Neural progenitor cell (in vitro differentiated cells): ENCODE results near the gene SLC7A5. TPM values are rescaled to one million over a fixed set of nuclear protein-coding genes. Genes with fewer than 3 reads are reported as not detected.
"Not testable (repeated sequence)": the region's sequence is repeated elsewhere in the genome, so short reads cannot be mapped to it uniquely, and the experiment has no call there.

Experiments
- DNase-seq: peaks from one replicate; pipeline ENCODE4 v3.0.0-alpha.2; 2016; ENCODE audit warnings: low spot score
- H2AFZ ChIP-seq: fragments of 200-600 bp; sonication (generic); replicated peaks from 2 replicates; pipeline ENCODE4 v1.6.1; 2016; ENCODE audit warnings: antibody characterized with exemption
- H3F3A ChIP-seq: fragments of 200-600 bp; sonication (generic); 2 replicates; pipeline ENCODE4 v1.6.1; 2016; ENCODE audit warnings: antibody characterized with exemption, low read depth
- H3K27ac ChIP-seq: fragments of 200-600 bp; sonication (generic); 2 replicates; pipeline ENCODE4 v1.5.1; 2016; ENCODE audit warnings: mild to moderate bottlenecking
- H3K27me3 ChIP-seq: fragments of 200-600 bp; sonication (generic); 2 replicates; pipeline ENCODE4 v1.6.1; 2016; ENCODE audit warnings: mild to moderate bottlenecking, moderate library complexity
- H3K36me3 ChIP-seq: fragments of 200-600 bp; sonication (generic); 2 replicates; pipeline ENCODE4 v1.5.1; 2016
- H3K4me1 ChIP-seq: fragments of 200-600 bp; sonication (generic); 2 replicates; pipeline ENCODE4 v1.6.1; 2016; ENCODE audit warnings: mixed run types
- H3K4me2 ChIP-seq: fragments of 200-600 bp; sonication (generic); 2 replicates; pipeline ENCODE4 v1.6.1; 2016
- H3K4me3 ChIP-seq: fragments of 200-600 bp; sonication (generic); 2 replicates; pipeline ENCODE4 v1.5.1; 2016
- H3K79me2 ChIP-seq: fragments of 200-600 bp; sonication (generic); 2 replicates; pipeline ENCODE4 v1.6.1; 2016; ENCODE audit warnings: low read depth
- H3K9ac ChIP-seq: fragments of 200-600 bp; sonication (generic); 2 replicates; pipeline ENCODE4 v1.6.1; 2016
- H3K9me3 ChIP-seq: fragments of 200-600 bp; sonication (generic); 2 replicates; pipeline ENCODE4 v1.5.1; 2016; ENCODE audit warnings: low read depth
- H4K20me1 ChIP-seq: fragments of 200-600 bp; sonication (generic); 2 replicates; pipeline ENCODE4 v1.6.1; 2016; ENCODE audit warnings: low read depth
- H3K27ac Mint-ChIP-seq: 3 replicates; pipeline ENCODE4 v1.8.0; 2021; ENCODE audit warnings: mixed read lengths
- H3K27me3 Mint-ChIP-seq: 2 replicates; pipeline ENCODE4 v1.8.0; 2022; ENCODE audit warnings: low read depth, mild to moderate bottlenecking, inconsistent platforms, moderate library complexity, mixed read lengths; ENCODE audit not compliant: insufficient read depth
- H3K36me3 Mint-ChIP-seq: 3 replicates; pipeline ENCODE4 v1.8.0; 2021; ENCODE audit warnings: mixed read lengths
- H3K4me1 Mint-ChIP-seq: 3 replicates; pipeline ENCODE4 v1.8.0; 2021; ENCODE audit warnings: mixed read lengths
- H3K4me3 Mint-ChIP-seq: 3 replicates; pipeline ENCODE4 v1.8.0; 2021; ENCODE audit warnings: mild to moderate bottlenecking, moderate library complexity, mixed read lengths
- H3K9me3 Mint-ChIP-seq: 3 replicates; pipeline ENCODE4 v1.8.0; 2020; ENCODE audit warnings: mixed read lengths
- CTCF ChIP-seq: fragments of 200-600 bp; sonication (generic); IDR thresholded peaks from 2 replicates; pipeline ENCODE4 v1.5.1; 2017; ENCODE audit warnings: antibody characterized with exemption, mild to moderate bottlenecking
- total RNA-seq: library from RNA; depleted of rRNA; stranded (reverse); fragments of >200 nt; gene quantifications from 2 replicates; pipeline ENCODE4 v1.2.3, GENCODE V29; 2015; ENCODE audit warnings: low replicate concordance

The SLC7A5 gene
- total RNA-seq, 1 donor from 2014 or later, result 2.8 TPM

- H3K36me3 Mint-ChIP-seq, DNase-seq, H3K27ac Mint-ChIP-seq, H2AFZ ChIP-seq, H3F3A ChIP-seq, H3K79me2 ChIP-seq, H3K4me1 Mint-ChIP-seq, H3K4me3 ChIP-seq, H3K4me2 ChIP-seq, H3K27ac ChIP-seq, H3K36me3 ChIP-seq, H3K4me3 Mint-ChIP-seq, H3K9me3 ChIP-seq, H4K20me1 ChIP-seq, H3K4me1 ChIP-seq, H3K9ac ChIP-seq, H3K9me3 Mint-ChIP-seq: not testable (repeated sequence)
- peaks cover 16% of the 10 kb centered on the region for H3K27me3 ChIP-seq
- peaks cover 17% of the 10 kb centered on the region for H3K27me3 Mint-ChIP-seq
Observed at GRCh38 chr16:87911106-87911763, 41.9 kb upstream of the SLC7A5 start.

- not testable (repeated sequence) for H3K4me1 Mint-ChIP-seq, H3K36me3 ChIP-seq, H3K9me3 ChIP-seq, H3K9ac ChIP-seq, H4K20me1 ChIP-seq, H3K36me3 Mint-ChIP-seq, H3F3A ChIP-seq, H3K4me1 ChIP-seq, H3K27ac ChIP-seq, H3K79me2 ChIP-seq, H3K9me3 Mint-ChIP-seq, H3K4me3 ChIP-seq
- H3K27me3 ChIP-seq, result peaks cover 16% of the 10 kb centered on the region
- peak overlapping the region; percentile 85 for H2AFZ ChIP-seq
- Mint-ChIP-seq H3K27me3 (peaks cover 15% of the 10 kb centered on the region), H3K27ac (peak overlapping the region; percentile 78), H3K4me3 (peak overlapping the region; percentile 59)
- peak overlapping the region; percentile 57 for H3K4me2 ChIP-seq
- peak; percentile 85 for DNase-seq
- peak; percentile 90 for TF ChIP-seq CTCF
Observed at GRCh38 chr16:87909203-87909935, 40.1 kb upstream of the SLC7A5 start.

- not testable (repeated sequence) for H3K4me1 Mint-ChIP-seq, H2AFZ ChIP-seq, H3K4me3 Mint-ChIP-seq, H3K27ac Mint-ChIP-seq, H4K20me1 ChIP-seq, H3K79me2 ChIP-seq, H3K9me3 Mint-ChIP-seq, DNase-seq, H3K4me1 ChIP-seq, H3K4me2 ChIP-seq, H3K4me3 ChIP-seq, H3K36me3 Mint-ChIP-seq, H3K9ac ChIP-seq, H3K27ac ChIP-seq, H3K9me3 ChIP-seq, H3K36me3 ChIP-seq, H3F3A ChIP-seq
- peaks cover 16% of the 10 kb centered on the region for H3K27me3 ChIP-seq
- H3K27me3 Mint-ChIP-seq, result peaks cover 11% of the 10 kb centered on the region
Observed at GRCh38 chr16:87908101-87908500, 38.8 kb upstream of the SLC7A5 start.

- not testable (repeated sequence) for H3K27ac Mint-ChIP-seq, H3K36me3 Mint-ChIP-seq, DNase-seq
Observed at GRCh38 chr16:87905521-87905920, 36.2 kb upstream of the SLC7A5 start.

GRCh38 chr16:87904963-87905362 lies 35.7 kb upstream of the SLC7A5 start:
- H3K4me1 Mint-ChIP-seq, H3K27ac ChIP-seq, H3F3A ChIP-seq, H2AFZ ChIP-seq, H3K36me3 ChIP-seq, H3K4me3 ChIP-seq, H3K4me3 Mint-ChIP-seq, H3K79me2 ChIP-seq, H3K9me3 ChIP-seq, H3K27ac Mint-ChIP-seq, H3K36me3 Mint-ChIP-seq, DNase-seq, H3K9ac ChIP-seq, H3K9me3 Mint-ChIP-seq, H4K20me1 ChIP-seq, H3K4me2 ChIP-seq, H3K4me1 ChIP-seq: not testable (repeated sequence)
- H3K27me3 Mint-ChIP-seq, result peaks cover 11% of the 10 kb centered on the region
- H3K27me3 ChIP-seq, result peaks cover 16% of the 10 kb centered on the region

More at GRCh38 chr16:87905521-87905920, 36.2 kb upstream of the SLC7A5 start:
- not testable (repeated sequence) for H3K4me1 Mint-ChIP-seq, H2AFZ ChIP-seq, H3K4me1 ChIP-seq, H3F3A ChIP-seq, H3K4me3 ChIP-seq, H3K36me3 ChIP-seq, H3K4me3 Mint-ChIP-seq, H3K9me3 ChIP-seq, H3K9me3 Mint-ChIP-seq, H3K4me2 ChIP-seq, H4K20me1 ChIP-seq, H3K27ac ChIP-seq, H3K79me2 ChIP-seq, H3K9ac ChIP-seq
- H3K27me3 ChIP-seq, result peaks cover 16% of the 10 kb centered on the region
- H3K27me3 Mint-ChIP-seq, result peaks cover 11% of the 10 kb centered on the region

- H3K9ac ChIP-seq, H3K36me3 Mint-ChIP-seq, H3K4me3 ChIP-seq, H3K27ac ChIP-seq, H3K4me2 ChIP-seq, H3K36me3 ChIP-seq, DNase-seq, H3K79me2 ChIP-seq, H3K27me3 ChIP-seq, H3K27me3 Mint-ChIP-seq, H4K20me1 ChIP-seq, H3F3A ChIP-seq, H3K4me1 ChIP-seq, H2AFZ ChIP-seq, H3K9me3 Mint-ChIP-seq, H3K4me1 Mint-ChIP-seq, H3K9me3 ChIP-seq: not testable (repeated sequence)
- Mint-ChIP-seq H3K4me3 (peak overlapping the region; percentile 53), H3K27ac (peak overlapping the region; percentile 25)
Observed at GRCh38 chr16:87900489-87900888, 31.2 kb upstream of the SLC7A5 start.
